B cell (primary cell): Measurements from ENCODE around the gene BCL11A. TPM values are rescaled to one million over a fixed set of nuclear protein-coding genes. Genes with fewer than 3 reads are reported as not detected.

Experiments used
- ATAC-seq: fragments of 200-7000 bp; cut with Tn5 transposase; one replicate; pipeline ENCODE4 v1.10.0; 2021; ENCODE audit warnings: low read depth, mild to moderate bottlenecking, moderate number of reproducible peaks, moderate library complexity
- CTCF ChIA-PET: fragments of 350-600 bp; sonication (Branson Sonifier 250); formaldehyde crosslinking; loops from one replicate; lab custom pipeline; 2021; ENCODE audit warnings: antibody characterized with exemption, inconsistent platforms; lab: Charles Lee
- POLR2A ChIA-PET: fragments of 350-600 bp; sonication (Branson Sonifier 250); formaldehyde crosslinking; loops from one replicate; lab custom pipeline; 2021; ENCODE audit warnings: antibody characterized with exemption; lab: Charles Lee
- DNase-seq: peaks from one replicate; pipeline ENCODE4 v3.0.0; 2013
- H2AFZ ChIP-seq: 2 replicates; pipeline ENCODE4 v1.6.1; 2012; ENCODE audit warnings: mild to moderate bottlenecking, low read depth, low read length; ENCODE audit not compliant: insufficient read depth, poor library complexity, severe bottlenecking
- H3K27ac ChIP-seq, 2 donors: 1 replicate in 1 of 2; 2 replicates in 1 of 2; pipeline ENCODE4 v1.5.1; 2012 to 2013; ENCODE audit warnings: low read length in 2 of 2, mild to moderate bottlenecking in 2 of 2, moderate library complexity in 1 of 2
- H3K27me3 ChIP-seq, 4 experiments: fragments of 200-600 bp in 1 of 4; sonication (generic) in 1 of 4; replicated peaks in 1 of 4; 1 replicate in 2 of 4; 2 replicates in 2 of 4; pipeline versions ENCODE4 v1.6.1 to v1.7.0; 2013 to 2016; ENCODE audit warnings: low read length in 3 of 4, mild to moderate bottlenecking in 2 of 4, mixed read lengths in 1 of 4, moderate library complexity in 1 of 4; ENCODE audit not compliant: insufficient read depth in 4 of 4, control insufficient read depth in 3 of 4; ENCODE audit errors: control extremely low read depth in 1 of 4
- H3K36me3 ChIP-seq, 2 experiments: replicated peaks in 1 of 2; 1 replicate in 1 of 2; 2 replicates in 1 of 2; pipeline versions ENCODE4 v1.6.1 to v1.7.1; 2013; ENCODE audit warnings: low read length in 1 of 2; ENCODE audit not compliant: insufficient read depth in 2 of 2, control insufficient read depth in 1 of 2; ENCODE audit errors: control extremely low read depth in 1 of 2, extremely low read depth in 1 of 2
- H3K4me1 ChIP-seq, 2 donors: fragments of 200-600 bp in 1 of 2; sonication (generic) in 1 of 2; 1 replicate in 1 of 2; 2 replicates in 1 of 2; pipeline versions ENCODE4 v1.5.1 to v1.6.1; 2013 to 2017; ENCODE audit warnings: low read length in 2 of 2; ENCODE audit not compliant: control insufficient read depth in 2 of 2, insufficient read depth in 2 of 2
- H3K4me2 ChIP-seq: replicated peaks from 2 replicates; pipeline ENCODE3; 2012; ENCODE audit warnings: mild to moderate bottlenecking, low read depth, low read length; ENCODE audit not compliant: poor library complexity, severe bottlenecking
- H3K4me3 ChIP-seq, 5 experiments: fragments of 200-600 bp in 1 of 5; sonication (generic) in 1 of 5; 1 replicate in 3 of 5; 2 replicates in 2 of 5; pipeline versions ENCODE4 v1.5.1 to v1.7.0; 2011 to 2016; ENCODE audit warnings: low read length in 4 of 5, mild to moderate bottlenecking in 4 of 5, low read depth in 2 of 5, control low read depth in 1 of 5, moderate library complexity in 1 of 5; ENCODE audit not compliant: insufficient read depth in 1 of 5; ENCODE audit errors: control extremely low read depth in 1 of 5, extremely low read depth in 1 of 5
- H3K79me2 ChIP-seq: fragments of 200-600 bp; sonication (generic); one replicate; pipeline ENCODE4 v1.6.0; 2016; ENCODE audit warnings: low read length; ENCODE audit not compliant: control insufficient read depth, insufficient read depth
- H3K9ac ChIP-seq: fragments of 200-600 bp; sonication (generic); 2 replicates; pipeline ENCODE4 v1.6.1; 2017; ENCODE audit warnings: mild to moderate bottlenecking, low read length, moderate library complexity
- H3K9me3 ChIP-seq, 3 donors: one replicate each; pipeline versions ENCODE4 v1.6.1 to v1.7.1; 2013; ENCODE audit warnings: low read length in 2 of 3; ENCODE audit not compliant: control insufficient read depth in 2 of 3, insufficient read depth in 1 of 3; ENCODE audit errors: control extremely low read depth in 1 of 3
- H4K20me1 ChIP-seq: 2 replicates; pipeline ENCODE4 v1.6.0; 2012; ENCODE audit warnings: mild to moderate bottlenecking, low read length; ENCODE audit not compliant: insufficient read depth, control insufficient read depth, poor library complexity, severe bottlenecking
- H3K27ac Mint-ChIP-seq: one replicate; pipeline ENCODE4 v1.8.0; 2021; ENCODE audit warnings: mixed read lengths
- H3K27me3 Mint-ChIP-seq: one replicate; pipeline ENCODE4 v1.8.0; 2021; ENCODE audit warnings: mixed read lengths
- H3K4me1 Mint-ChIP-seq: one replicate; pipeline ENCODE4 v1.8.0; 2021; ENCODE audit warnings: mixed read lengths
- H3K4me3 Mint-ChIP-seq: one replicate; pipeline ENCODE4 v1.8.0; 2021; ENCODE audit warnings: mixed read lengths
- H3K9me3 Mint-ChIP-seq: one replicate; pipeline ENCODE4 v1.8.0; 2022; ENCODE audit warnings: mixed read lengths; ENCODE audit not compliant: insufficient read depth
- EZH2 ChIP-seq: IDR thresholded peaks from 2 replicates; pipeline ENCODE4 v1.6.1; 2012; ENCODE audit warnings: borderline replicate concordance, low read depth, mild to moderate bottlenecking, moderate library complexity, low read length; ENCODE audit not compliant: insufficient read depth, poor library complexity, severe bottlenecking
- WGBS: methylation state at CpG from one replicate; pipeline ENCODE4 v1.1.5; 2013; ENCODE audit warnings: missing lambda C conversion rate; ENCODE audit not compliant: insufficient coverage; 5-methylcytosine and 5-hydroxymethylcytosine counted together
- intact Hi-C: fragments of 100-400 bp; cut with micrococcal nuclease; formaldehyde crosslinking; loops from one replicate; pipeline ENCODE4 v1.10.0; 2022
- polyA plus RNA-seq: library from polyadenylated mRNA; depleted of rRNA; stranded (reverse); fragments of >200 nt; gene quantifications from 2 replicates; pipeline ENCODE4 v1.2.3, GENCODE V29; 2012
- total RNA-seq, 2 donors: library from RNA; stranded (reverse); fragments of 120-200 nt in 1 of 2; gene quantifications; 1 replicate in 1 of 2; 2 replicates in 1 of 2; pipeline versions ENCODE4 v1.2.3 to v1.2.4, GENCODE V29; 2013 to 2022
- TF ChIP-seq, protein P1 (sequence below): fragments of 200-600 bp; IDR thresholded peaks from one replicate; pipeline ENCODE4 v1.8.0; 2022; ENCODE audit warnings: antibody characterized with exemption, mild to moderate bottlenecking

BCL11A gene
- total and polyA plus RNA-seq, 2 donors (not counting 1 experiment from before 2014, with no cell fraction given), result 81.8 to 383 TPM

DNA sequence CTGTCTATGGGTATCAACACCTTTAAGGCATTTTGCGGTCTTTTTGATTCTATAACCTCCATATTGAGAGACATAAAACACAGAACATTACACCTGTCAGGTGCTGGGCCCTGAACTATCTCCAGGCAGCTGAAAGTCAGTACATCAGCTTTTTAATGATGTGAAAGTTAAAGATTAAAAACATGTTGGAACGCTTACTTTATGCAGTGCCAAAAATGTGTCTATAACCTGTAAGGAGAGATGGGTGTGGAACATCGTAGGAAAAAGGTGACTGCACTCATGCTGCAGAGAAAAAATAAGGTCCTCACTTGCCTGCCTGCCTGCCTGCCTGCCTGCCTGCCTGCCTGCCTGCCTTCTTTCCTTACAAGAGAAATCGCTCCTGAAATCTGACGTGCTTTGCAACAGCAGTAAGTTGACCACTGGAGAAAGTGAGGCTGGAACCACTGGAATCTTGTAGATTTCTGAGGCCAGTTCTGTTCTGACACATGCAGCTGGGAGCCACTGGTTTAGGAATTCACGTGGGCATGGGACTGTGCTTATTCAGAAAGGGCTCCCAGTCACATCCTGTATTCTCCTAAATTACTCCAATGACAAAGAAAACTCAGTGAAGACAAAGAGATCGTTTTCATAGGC lies 34.1 kb downstream of the BCL11A start:
- peaks cover 94% of the 10 kb centered on the region for H3K4me1 Mint-ChIP-seq
- CTCF ChIA-PET, result no interaction called here

DNA sequence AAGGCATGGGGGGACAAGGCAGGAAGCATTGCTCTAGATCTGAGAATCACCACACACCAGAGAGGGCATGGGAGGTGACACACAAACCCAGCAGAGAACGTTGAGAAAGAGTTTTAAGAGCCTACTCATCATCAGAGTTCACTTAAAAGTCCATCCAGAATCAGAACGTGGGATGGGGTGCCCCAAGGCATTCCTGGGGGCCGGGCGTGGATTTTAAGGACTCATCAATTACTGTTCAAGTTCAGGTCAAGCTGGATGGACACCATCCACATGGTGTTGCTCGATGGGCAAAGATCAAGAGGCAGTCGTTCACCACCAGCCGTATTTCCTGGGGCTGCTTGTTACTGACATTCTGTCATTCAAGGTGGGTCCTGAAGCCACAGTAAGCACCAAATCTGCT lies 34.9 kb downstream of the BCL11A start:
- no peaks in the 10 kb centered on the region for H3K27me3 ChIP-seq
- peak overlapping the region; percentile 81 for H3K27ac Mint-ChIP-seq
- peaks cover 100% of the 10 kb centered on the region for H3K79me2 ChIP-seq
- ChIA-PET POLR2A (interaction anchor here (0.5 kb wide), 1 partner anchor 206 kb away, joined by 5 read pairs; no protein-coding TSS in a partner anchor), CTCF (interaction anchor here (1.4 to 2.0 kb wide), 2 partner anchors 31 to 40 kb away, joined by 4 to 5 read pairs; no protein-coding TSS in a partner anchor)
- no peak overlapping the region for H3K4me3 ChIP-seq
- DNase-seq, result no peak
- H4K20me1 ChIP-seq, result peaks cover 95% of the 10 kb centered on the region
- H3K36me3 ChIP-seq, result peaks cover 5 to 95% of the 10 kb centered on the region in 2 experiments
- H3K4me1 ChIP-seq, result peaks cover 93 to 98% of the 10 kb centered on the region in 2 donors
- H3K9me3 Mint-ChIP-seq, result no peaks in the 10 kb centered on the region
- ATAC-seq, result no peak
- no peak overlapping the region for H3K9ac ChIP-seq
- H3K4me2 ChIP-seq, result peak overlapping the region; percentile 6
- H3K27ac ChIP-seq, result peak overlapping the region in 1 of 2 donors; percentile 85
- intact Hi-C loops, result loop anchor here (5.0 kb wide), 1 partner anchor 36 kb away; no protein-coding TSS in a partner anchor
- no peak overlapping the region for H2AFZ ChIP-seq
- no peaks in the 10 kb centered on the region for H3K9me3 ChIP-seq
- TF ChIP-seq EZH2, result no peak
- TF ChIP-seq, protein P1, sequence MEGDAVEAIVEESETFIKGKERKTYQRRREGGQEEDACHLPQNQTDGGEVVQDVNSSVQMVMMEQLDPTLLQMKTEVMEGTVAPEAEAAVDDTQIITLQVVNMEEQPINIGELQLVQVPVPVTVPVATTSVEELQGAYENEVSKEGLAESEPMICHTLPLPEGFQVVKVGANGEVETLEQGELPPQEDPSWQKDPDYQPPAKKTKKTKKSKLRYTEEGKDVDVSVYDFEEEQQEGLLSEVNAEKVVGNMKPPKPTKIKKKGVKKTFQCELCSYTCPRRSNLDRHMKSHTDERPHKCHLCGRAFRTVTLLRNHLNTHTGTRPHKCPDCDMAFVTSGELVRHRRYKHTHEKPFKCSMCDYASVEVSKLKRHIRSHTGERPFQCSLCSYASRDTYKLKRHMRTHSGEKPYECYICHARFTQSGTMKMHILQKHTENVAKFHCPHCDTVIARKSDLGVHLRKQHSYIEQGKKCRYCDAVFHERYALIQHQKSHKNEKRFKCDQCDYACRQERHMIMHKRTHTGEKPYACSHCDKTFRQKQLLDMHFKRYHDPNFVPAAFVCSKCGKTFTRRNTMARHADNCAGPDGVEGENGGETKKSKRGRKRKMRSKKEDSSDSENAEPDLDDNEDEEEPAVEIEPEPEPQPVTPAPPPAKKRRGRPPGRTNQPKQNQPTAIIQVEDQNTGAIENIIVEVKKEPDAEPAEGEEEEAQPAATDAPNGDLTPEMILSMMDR, result no peak
- no peaks in the 10 kb centered on the region for H3K27me3 Mint-ChIP-seq
- peak overlapping the region; percentile 35 for H3K4me3 Mint-ChIP-seq
- WGBS, result 98% methylated on average over 6 of the region's 7 CpGs
- H3K4me1 Mint-ChIP-seq, result peaks cover 92% of the 10 kb centered on the region

More for the DNA sequence above, 34.1 kb downstream of the BCL11A start:
- Histone ChIP-seq H3K4me2 (peak overlapping the region; percentile 8), H3K4me1 (peaks cover 93 to 99% of the 10 kb centered on the region in 2 donors), H3K27ac (peak overlapping the region in 1 of 2 donors; percentile 85), H3K36me3 (peaks cover 5 to 89% of the 10 kb centered on the region in 2 experiments), H3K79me2 (peaks cover 100% of the 10 kb centered on the region), H3K4me3 (no peak overlapping the region), H4K20me1 (peaks cover 96% of the 10 kb centered on the region), H3K9ac (no peak overlapping the region), H3K27me3 (no peaks in the 10 kb centered on the region), H3K9me3 (no peaks in the 10 kb centered on the region), H2AFZ (no peak overlapping the region)
- no peak for DNase-seq
- POLR2A ChIA-PET, result interaction anchor here (0.5 kb wide), 1 partner anchor 207 kb away, joined by 5 read pairs; no protein-coding TSS in a partner anchor
- intact Hi-C loops, result loop anchor here (5.0 kb wide), 1 partner anchor 37 kb away; no protein-coding TSS in a partner anchor
- no peak for ATAC-seq
- Mint-ChIP-seq H3K27me3 (no peaks in the 10 kb centered on the region), H3K9me3 (no peaks in the 10 kb centered on the region), H3K27ac (peak overlapping the region; percentile 81), H3K4me3 (peak overlapping the region; percentile 4)
- TF ChIP-seq EZH2, result no peak
- TF ChIP-seq, protein P1, result no peak
- whole genome bisulfite sequencing, result 89% methylated on average over 5 of the region's 7 CpGs
